ENCODE data around the gene MED7. TPM values are rescaled to one million over a fixed set of nuclear protein-coding genes. Genes with fewer than 3 reads are reported as not detected.
"Not testable (repeated sequence)": the region's sequence is repeated elsewhere in the genome, so short reads cannot be mapped to it uniquely, and the experiment has no call there.

MED7 gene, protein sequence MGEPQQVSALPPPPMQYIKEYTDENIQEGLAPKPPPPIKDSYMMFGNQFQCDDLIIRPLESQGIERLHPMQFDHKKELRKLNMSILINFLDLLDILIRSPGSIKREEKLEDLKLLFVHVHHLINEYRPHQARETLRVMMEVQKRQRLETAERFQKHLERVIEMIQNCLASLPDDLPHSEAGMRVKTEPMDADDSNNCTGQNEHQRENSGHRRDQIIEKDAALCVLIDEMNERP
- total RNA-seq, result 1 to 10 TPM; 7.5 to 9.3 (median 9.1) TPM

DNA sequence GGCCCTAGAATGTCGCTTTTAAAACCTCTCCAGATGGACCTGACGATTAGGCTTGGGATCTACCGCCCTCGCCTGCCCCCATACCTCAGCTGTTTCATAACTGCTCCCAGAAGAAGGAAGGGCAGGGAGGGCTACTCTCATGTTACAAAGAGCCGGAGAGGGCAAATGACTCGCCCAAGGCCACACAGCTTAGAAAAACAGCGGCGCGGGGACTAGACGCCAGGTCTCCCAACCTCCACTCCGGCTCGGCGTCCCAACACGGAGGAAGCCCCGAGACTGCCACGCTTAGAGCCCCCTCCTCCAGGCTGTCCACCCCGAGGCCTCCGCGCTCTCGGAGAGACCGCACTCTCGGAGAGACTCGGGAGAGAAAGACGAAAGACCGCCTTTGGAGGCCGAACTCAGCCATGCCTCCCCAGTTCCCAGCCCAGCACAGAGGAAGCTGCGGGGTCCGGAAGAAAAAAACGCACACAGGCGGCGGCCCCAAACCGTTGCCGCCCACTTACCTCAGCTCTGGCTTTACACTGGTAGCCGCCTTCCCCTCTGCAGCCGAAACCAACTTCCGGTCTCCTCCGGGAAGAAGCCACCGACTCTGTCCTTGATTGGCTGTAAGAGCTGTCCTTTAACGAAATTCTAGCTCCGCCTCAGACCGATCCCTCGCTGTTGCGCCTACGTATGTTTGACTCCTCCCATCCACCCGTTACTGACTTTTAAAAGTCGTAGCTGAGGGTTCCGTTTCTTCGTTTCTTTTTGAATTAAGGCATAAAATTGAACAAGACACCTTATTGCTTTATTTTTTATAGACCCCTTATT lies at the start of gene MED7:
MED7 (minus strand) TSS at position 549 of the 810 bp plus-strand sequence. CDS start 3,434 bp downstream, outside the sequence.
- ATAC-seq (peak; percentile 99), DNase-seq (peak; percentile 84)
- Mint-ChIP-seq H3K36me3 (ENCODE audit: insufficient read depth) (peaks cover 19% of the 10 kb centered on the region), H3K27me3 (ENCODE audit: low read depth) (no peaks in the 10 kb centered on the region), H3K9me3 (no peaks in the 10 kb centered on the region), H3K4me1 (ENCODE audit: low read depth) (peaks cover 46% of the 10 kb centered on the region), H3K4me3 (peak within 1 kb of the TSS; percentile 98)

DNA sequence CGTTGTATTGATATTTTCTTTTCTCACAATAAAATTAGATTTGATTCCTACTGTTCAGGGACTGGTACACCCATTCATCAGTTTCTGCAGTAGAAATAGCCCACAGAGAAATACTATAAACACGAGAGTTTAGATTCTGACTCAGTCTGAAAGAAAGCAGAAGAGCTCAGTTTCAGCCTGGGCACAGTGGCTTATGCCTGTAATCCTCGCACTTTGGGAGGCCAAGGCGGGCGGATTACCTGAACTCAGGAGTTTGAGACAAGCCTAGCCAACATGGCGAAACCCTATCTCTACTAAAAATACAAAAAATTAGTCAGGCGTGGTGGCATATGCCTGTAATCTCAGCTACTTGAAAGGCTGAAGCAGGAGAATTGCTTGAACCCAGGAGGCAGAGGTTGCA lies 46.6 kb upstream of the MED7 start:
- H3K27me3 Mint-ChIP-seq (ENCODE audit: low read depth), result no peaks in the 10 kb centered on the region
- H3K36me3 Mint-ChIP-seq (ENCODE audit: insufficient read depth), result peaks cover 71% of the 10 kb centered on the region
- peaks cover 84% of the 10 kb centered on the region for H3K4me1 Mint-ChIP-seq (ENCODE audit: low read depth)
- DNase-seq (no peak), ATAC-seq (peak; percentile 74)
- H3K9me3 Mint-ChIP-seq, result peaks cover 3% of the 10 kb centered on the region
- H3K4me3 Mint-ChIP-seq, result peak overlapping the region; percentile 100

DNA sequence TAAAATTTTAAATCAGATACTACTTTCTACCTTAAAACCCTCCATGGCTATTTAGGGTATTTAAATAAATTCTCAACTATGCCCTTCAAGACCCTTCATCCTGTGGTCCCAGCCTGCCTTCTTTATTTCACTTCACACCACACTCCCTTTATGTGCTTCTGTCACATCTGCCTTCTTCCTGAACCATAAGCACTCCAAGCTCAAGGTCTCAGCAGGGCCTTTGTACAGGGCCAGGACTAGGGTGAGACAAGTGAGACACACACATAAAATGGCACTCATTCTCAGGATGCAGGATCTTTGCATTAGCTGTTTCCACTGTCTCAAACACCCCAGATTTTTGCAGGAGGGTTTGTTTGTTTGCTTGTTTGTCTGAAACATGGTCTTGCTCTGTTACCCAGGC lies 45.6 kb upstream of the MED7 start:
- Mint-ChIP-seq H3K27me3 (ENCODE audit: low read depth) (no peaks in the 10 kb centered on the region), H3K9me3 (peaks cover 3% of the 10 kb centered on the region), H3K4me1 (ENCODE audit: low read depth) (peaks cover 78% of the 10 kb centered on the region), H3K36me3 (ENCODE audit: insufficient read depth) (peaks cover 73% of the 10 kb centered on the region), H3K4me3 (peak overlapping the region; percentile 100)
- ATAC-seq (no peak), DNase-seq (no peak)

DNA sequence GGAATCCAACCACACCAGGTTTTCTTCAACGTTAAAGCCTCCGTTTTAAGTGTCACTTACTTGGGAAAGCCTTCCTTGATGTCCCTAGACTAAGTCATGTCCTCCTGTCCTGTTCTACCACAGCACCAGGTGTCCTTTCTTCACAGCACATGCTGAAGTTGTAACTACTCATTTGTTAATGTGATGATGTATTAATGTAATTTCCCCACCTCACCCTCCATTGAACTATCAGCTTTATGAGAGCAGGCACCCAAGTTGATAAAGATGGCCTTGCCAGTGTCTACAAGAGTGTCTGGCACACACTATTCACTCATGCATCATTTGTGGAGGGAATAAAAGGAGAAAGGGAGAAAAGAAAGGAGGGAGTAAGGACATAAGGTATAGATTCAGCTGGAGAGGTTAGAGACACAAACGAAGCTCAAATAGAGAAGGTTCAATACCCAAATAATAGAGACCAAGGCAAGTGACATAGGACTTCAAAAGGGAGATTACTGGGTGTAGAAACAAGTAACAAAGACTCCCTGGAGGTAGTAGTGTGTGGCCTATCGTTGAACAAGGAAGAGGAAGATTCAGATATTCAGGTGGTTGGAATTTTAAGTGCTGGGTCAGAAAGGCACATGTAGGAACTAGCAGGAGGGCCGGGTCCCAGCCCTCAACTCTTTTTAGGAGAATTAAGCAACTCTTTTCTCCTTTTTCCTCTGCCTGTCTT lies 44.5 kb upstream of the MED7 start:
- peak; percentile 15 to 28 for ATAC-seq
- H3K4me1 Mint-ChIP-seq (ENCODE audit: low read depth), result peaks cover 68% of the 10 kb centered on the region
- peaks cover 73% of the 10 kb centered on the region for H3K36me3 Mint-ChIP-seq (ENCODE audit: insufficient read depth)
- no peak for DNase-seq
- no peaks in the 10 kb centered on the region for H3K27me3 Mint-ChIP-seq (ENCODE audit: low read depth)
- peaks cover 3% of the 10 kb centered on the region for H3K9me3 Mint-ChIP-seq
- H3K4me3 Mint-ChIP-seq, result peak overlapping the region; percentile 100

DNA sequence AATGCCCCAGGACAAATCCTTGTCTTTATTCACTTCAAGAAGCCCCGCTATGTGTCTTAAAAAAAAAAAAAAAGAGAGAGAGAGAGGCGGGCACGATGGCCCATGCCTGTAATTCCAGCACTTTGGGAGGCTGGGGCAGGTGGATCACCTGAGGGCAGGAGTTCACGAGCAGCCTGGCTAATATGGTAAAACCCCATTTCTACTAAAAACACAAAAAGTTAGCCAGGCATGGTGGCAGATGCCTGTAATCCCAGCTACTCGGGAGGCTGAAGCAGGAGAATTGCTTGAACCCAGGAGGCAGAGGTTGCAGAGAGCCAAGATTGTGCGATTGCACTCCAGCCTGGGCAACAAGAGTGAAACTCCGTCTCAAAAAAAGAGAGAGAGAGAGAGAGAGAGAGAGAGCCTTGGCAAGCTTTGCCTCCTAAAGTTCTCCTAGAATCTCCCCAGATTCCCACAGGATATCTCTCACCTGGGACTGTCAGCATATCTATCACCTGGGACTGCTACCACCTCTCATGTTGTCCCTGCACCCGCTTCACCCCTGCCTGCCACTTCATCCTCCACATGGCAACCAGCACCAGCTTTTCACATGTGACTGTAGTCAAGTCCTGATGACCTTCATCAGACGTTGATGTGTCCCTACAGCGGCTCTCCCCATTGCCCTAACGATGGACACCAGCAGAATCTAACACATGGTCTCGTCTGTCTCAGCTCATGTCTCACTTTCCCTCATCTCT lies 43.8 kb upstream of the MED7 start:
- peak overlapping the region; percentile 100 for H3K4me3 Mint-ChIP-seq
- DNase-seq, result no peak
- H3K4me1 Mint-ChIP-seq (ENCODE audit: low read depth), result peaks cover 62% of the 10 kb centered on the region
- no peaks in the 10 kb centered on the region for H3K27me3 Mint-ChIP-seq (ENCODE audit: low read depth)
- peaks cover 74% of the 10 kb centered on the region for H3K36me3 Mint-ChIP-seq (ENCODE audit: insufficient read depth)
- ATAC-seq, result peak in 1 of 2 donors; percentile 2
- no peaks in the 10 kb centered on the region for H3K9me3 Mint-ChIP-seq

DNA sequence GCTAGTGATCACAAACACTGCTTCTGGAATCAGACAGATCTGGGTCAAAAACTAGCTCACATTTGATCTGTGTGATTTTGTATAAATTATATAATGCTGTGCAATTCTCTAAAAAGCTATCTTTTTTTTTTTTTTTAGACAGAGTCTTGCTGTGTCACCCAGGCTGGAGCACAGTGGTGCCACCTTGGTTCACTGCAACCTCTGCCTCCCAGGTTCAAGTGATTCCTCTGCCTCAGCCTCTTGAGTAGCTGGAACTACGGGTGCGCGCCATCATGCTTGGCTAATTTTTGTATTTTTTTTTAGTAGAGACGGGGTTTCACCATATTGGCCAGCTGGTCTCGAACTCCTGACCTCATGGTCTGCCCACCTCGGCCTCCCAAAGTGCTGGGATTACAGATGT lies 42.5 kb upstream of the MED7 start:
- peak overlapping the region; percentile 100 for H3K4me3 Mint-ChIP-seq
- not testable (repeated sequence) for DNase-seq; H3K27me3 Mint-ChIP-seq (ENCODE audit: low read depth); ATAC-seq; H3K9me3 Mint-ChIP-seq
- H3K4me1 Mint-ChIP-seq (ENCODE audit: low read depth), result peaks cover 55% of the 10 kb centered on the region
- peaks cover 68% of the 10 kb centered on the region for H3K36me3 Mint-ChIP-seq (ENCODE audit: insufficient read depth)

DNA sequence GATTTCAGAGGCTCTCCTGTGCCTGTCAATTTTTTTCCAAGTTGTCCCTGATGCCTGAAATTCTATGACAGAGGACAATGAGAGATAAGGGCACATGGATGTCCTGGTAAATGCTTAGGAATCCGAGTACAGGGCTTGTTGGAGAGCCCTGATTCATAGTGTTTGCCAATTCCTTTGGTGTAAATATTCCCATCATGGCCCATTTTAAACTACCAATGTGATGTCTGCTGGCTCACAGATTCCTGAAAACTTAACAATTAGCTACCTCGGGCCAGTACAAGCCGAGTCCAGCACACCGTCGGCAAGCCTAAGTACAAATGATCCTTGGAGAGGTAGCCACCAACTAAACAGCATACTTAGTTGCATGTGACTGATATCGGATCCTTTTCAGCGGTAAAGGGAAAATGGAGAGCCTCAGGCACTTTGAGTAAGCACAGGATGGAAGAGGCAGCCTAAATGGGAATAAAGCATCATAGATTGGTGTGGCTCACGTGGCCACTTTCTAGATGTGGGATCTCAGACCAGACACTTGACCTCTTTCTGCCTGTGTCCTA lies 41.5 kb upstream of the MED7 start:
- H3K27me3 Mint-ChIP-seq (ENCODE audit: low read depth), result no peaks in the 10 kb centered on the region
- H3K4me1 Mint-ChIP-seq (ENCODE audit: low read depth), result peaks cover 56% of the 10 kb centered on the region
- DNase-seq, result no peak

DNA sequence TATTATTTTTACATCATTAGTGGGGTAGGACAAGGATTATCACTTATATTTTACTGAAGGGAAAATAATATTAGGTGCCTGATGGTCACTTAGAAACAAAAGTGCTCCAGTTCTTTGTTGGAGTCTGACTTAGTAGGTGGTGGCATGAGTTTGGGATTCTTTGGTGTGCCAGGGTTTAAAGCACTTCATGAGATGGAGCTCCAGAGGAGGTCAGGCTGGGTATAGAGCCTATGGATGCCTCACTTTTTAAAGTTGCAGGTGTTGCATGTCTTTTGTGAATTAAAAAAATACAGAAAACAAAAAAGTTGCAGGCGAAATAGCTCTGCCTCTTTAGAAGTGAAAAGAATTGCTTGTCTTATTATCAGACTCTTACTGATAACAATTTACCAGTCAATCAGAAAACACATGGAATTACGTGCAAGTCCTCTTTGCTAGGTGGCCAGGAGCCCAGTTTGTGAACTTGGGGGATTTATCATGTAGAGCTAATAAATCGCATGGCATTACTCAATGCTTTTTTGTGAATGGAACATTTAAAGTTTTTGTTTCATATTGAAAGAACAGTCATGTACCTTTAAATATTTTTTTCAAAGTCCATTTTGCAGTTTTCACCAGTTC lies 39.6 kb upstream of the MED7 start:
- peaks cover 56% of the 10 kb centered on the region for H3K4me1 Mint-ChIP-seq (ENCODE audit: low read depth)
- no peaks in the 10 kb centered on the region for H3K9me3 Mint-ChIP-seq

More for the DNA sequence above, 41.5 kb upstream of the MED7 start:
- Mint-ChIP-seq H3K9me3 (no peaks in the 10 kb centered on the region), H3K4me3 (peak overlapping the region; percentile 100), H3K36me3 (ENCODE audit: insufficient read depth) (peaks cover 63% of the 10 kb centered on the region)
- ATAC-seq, result no peak

DNA sequence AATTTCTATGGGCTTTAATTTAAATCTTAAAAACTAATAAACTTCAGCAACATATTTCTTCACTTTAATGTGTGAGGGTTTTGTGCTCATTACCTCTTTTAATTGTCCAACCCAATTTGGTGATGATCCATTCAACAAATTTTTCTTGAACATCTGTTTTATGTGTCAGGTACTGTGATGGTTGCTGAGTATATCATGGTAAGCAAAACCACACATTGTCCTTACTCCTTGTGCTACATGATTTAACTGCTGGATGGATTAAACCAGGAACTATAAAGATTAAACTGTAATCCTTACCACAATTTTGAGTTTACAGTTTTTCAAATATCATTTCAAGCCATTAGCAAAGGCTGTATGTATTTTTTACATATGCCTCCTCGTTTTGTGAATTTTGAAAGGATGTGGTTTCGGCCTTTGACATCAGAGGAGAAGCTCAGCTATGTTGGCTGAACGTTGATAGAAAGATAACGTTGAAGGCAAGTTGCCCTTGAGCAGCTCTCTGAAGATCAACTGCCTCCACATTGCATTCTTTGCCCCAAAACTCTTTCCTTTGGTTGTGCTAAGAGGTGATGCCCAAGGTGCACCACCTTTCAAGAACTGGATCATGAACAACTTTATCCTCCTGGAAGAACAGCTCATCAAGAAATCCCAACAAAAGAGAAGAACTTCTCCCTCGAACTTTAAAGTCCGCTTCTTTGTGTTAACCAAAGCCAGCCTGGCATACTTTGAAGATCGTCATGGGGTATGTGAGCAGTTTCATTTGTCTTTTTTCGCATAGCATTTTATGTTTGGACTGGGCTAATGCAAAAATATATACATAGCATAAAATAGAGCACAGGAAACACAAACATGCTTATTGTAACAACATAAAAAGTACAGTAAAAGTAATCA lies 38.0 kb upstream of the MED7 start, which contains the start of gene ITK:
ITK (plus strand) TSS at position 467 of the 891 bp plus-strand sequence; CDS start at position 605, 138 bp downstream.
- DNase-seq, result no peak
- peak; percentile 56 to 65 for ATAC-seq
- H3K4me1 Mint-ChIP-seq (ENCODE audit: low read depth), result peaks cover 52% of the 10 kb centered on the region
- H3K4me3 Mint-ChIP-seq, result peak within 1 kb of the TSS; percentile 100
- no peaks in the 10 kb centered on the region for H3K9me3 Mint-ChIP-seq
- no peaks in the 10 kb centered on the region for H3K27me3 Mint-ChIP-seq (ENCODE audit: low read depth)
- H3K36me3 Mint-ChIP-seq (ENCODE audit: insufficient read depth), result peaks cover 36% of the 10 kb centered on the region

More for the DNA sequence above, 39.6 kb upstream of the MED7 start:
- no peaks in the 10 kb centered on the region for H3K27me3 Mint-ChIP-seq (ENCODE audit: low read depth)
- no peak for ATAC-seq
- H3K36me3 Mint-ChIP-seq (ENCODE audit: insufficient read depth), result peaks cover 48% of the 10 kb centered on the region
- peak overlapping the region; percentile 100 for H3K4me3 Mint-ChIP-seq
- no peak for DNase-seq

DNA sequence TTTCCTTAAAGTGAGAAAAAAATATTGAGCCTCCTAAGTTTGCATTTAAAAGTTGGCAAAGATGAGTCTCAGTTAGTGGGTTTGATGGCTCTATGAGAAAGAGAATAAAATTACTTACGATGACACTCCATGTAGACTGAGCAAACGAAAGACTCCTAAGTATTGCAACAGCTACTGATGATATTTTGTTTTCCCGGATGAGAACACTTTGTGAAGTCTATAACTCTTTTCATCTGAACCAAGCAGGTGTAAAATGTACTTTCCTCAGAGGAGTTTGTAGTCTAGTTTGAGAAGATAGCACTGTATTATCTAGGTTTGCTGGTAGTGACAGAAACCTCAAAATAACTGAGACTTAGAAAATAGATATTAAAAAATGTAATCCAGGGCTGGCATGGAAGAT lies 36.3 kb upstream of the MED7 start:
- Mint-ChIP-seq H3K4me3 (peak overlapping the region; percentile 100), H3K36me3 (ENCODE audit: insufficient read depth) (peaks cover 27% of the 10 kb centered on the region), H3K9me3 (no peaks in the 10 kb centered on the region), H3K27me3 (ENCODE audit: low read depth) (no peaks in the 10 kb centered on the region), H3K4me1 (ENCODE audit: low read depth) (peaks cover 60% of the 10 kb centered on the region)
- no peak for ATAC-seq
- DNase-seq, result no peak

DNA sequence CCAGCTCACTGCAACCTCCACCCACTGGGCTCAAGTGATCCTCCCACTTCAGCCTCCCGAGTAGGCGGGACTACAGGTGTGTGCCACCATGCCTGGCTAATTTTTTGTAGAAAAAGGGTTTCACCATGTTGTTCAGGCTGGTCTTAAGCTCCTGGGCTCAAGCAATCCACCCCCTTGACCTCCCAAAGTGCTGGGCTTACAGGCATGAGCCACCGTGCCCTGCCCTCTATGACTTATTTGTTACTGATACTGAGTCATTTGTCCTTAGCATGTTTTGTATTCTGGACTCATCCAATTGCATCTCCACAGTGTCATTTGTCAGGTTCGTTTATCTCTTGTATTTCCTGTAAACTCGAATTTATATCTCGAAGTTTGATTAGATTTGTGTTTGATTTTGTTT lies 35.3 kb upstream of the MED7 start:
- no peak for DNase-seq
- peak; percentile 28 to 54 for ATAC-seq
- H3K4me1 Mint-ChIP-seq (ENCODE audit: low read depth), result peaks cover 62% of the 10 kb centered on the region
- no peaks in the 10 kb centered on the region for H3K9me3 Mint-ChIP-seq
- H3K27me3 Mint-ChIP-seq (ENCODE audit: low read depth), result no peaks in the 10 kb centered on the region
- peak overlapping the region; percentile 100 for H3K4me3 Mint-ChIP-seq
- H3K36me3 Mint-ChIP-seq (ENCODE audit: insufficient read depth), result peaks cover 18% of the 10 kb centered on the region

DNA sequence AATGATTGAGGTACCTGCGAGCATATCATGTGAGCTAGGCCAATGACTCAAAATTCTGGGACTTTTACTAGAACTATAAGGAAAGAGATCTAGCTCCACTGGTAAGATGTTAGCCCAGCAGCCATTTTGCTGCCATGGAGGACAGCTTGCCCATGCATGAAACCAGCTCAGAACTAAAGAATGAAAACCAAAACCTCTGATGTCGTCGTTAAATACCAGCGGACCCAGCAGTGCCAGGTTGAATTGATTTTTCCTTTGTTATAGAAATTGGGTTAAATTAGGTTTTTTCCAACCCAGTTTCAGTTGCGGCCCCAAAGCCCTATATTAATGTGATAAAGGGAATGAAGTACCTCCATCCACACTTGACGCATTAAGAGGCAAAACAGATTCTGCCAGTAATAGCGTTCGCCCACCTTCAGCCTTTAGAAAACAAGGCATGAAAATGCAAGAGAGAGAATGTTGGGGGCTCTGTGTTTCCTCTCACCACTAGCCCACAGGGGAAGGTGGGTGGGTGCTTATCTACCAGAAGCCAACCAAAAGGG lies 32.5 kb upstream of the MED7 start:
- Mint-ChIP-seq H3K36me3 (ENCODE audit: insufficient read depth) (no peaks in the 10 kb centered on the region), H3K4me3 (no peak overlapping the region), H3K27me3 (ENCODE audit: low read depth) (no peaks in the 10 kb centered on the region), H3K4me1 (ENCODE audit: low read depth) (peaks cover 85% of the 10 kb centered on the region), H3K9me3 (peaks cover 5% of the 10 kb centered on the region)
- DNase-seq, result no peak
- ATAC-seq, result no peak
